ENCODE results near the gene STAC.
"Not testable (repeated sequence)": the region's sequence is repeated elsewhere in the genome, so short reads cannot be mapped to it uniquely, and the experiment has no call there.

Gene STAC

DNA sequence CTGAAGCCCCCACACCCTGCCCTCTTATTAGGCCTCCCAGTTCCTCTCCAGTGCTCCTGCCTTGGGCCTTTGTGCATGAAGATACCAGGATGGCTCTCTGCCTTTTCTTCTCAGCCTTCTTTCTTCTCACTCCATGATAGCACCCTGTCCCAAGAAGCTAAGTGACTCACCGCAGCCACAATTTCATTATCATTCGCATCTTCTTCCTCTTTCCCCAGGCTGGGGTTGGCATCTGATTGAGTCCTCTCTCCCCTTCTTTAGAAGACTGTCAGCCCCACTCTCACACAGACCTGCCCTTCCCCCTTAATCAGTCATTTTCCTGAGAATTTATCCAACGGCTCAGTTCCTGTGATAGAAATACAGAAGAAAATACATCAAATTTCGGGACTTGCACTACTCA lies 102.0 kb downstream of the STAC start:
- no peak for DNase-seq

DNA sequence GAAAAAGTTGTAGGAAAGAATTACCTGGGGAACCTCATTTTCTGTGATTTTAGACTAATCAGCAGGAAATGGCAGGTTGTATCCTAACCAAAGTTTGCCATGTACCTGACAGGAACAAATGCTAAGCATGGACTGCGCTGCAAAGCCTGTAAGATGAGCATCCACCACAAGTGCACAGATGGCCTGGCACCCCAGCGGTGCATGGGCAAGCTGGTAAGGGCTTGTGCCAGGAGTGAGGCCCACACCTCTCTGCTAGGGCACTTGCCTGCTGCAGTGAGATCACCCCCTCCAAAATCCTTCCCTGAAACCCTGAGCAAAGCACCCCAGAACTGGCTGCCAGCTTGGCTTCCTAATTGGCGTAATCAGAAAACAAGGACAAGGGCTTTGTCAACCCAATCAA lies 102.6 kb downstream of the STAC start:
- no peak for DNase-seq

DNA sequence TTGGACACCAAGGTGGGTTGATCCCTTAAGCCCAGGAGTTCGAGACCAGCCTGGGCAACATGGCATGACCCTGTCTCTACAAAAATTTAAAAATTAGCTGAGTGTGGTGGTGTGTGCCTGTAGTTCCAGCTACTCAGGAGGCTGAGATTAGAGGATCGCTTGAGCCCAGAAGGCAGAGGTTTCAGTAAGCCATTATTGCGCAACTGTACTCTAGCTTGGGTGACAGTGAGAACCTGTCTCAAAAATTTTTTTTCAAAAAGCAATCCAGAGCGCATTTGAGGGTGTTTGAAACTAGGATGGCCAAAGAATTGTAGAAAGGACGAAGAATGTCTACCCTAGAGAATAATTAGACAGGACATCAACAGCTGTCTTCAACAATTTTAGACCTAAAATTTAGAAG lies 103.4 kb downstream of the STAC start:
- DNase-seq = no peak

DNA sequence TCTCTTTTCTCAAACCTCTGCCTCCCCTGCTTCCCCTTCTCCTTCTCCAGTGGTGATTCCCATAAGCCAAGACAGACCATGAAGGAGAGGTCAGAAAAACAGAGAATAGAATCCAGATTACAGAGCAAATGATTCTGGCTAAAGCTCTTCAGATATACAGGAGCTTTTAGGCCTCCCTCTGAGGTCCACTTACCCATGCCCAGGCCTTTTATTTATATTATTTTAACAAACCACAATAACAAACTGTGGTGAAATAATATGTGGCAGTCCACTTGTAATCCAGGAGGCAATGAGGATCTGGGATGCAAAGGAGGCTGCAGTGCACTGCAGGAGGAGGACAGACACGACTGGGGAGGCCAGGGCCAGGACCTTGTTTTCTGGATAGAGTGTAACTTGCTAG lies 104.1 kb downstream of the STAC start:
- DNase-seq = no peak

DNA sequence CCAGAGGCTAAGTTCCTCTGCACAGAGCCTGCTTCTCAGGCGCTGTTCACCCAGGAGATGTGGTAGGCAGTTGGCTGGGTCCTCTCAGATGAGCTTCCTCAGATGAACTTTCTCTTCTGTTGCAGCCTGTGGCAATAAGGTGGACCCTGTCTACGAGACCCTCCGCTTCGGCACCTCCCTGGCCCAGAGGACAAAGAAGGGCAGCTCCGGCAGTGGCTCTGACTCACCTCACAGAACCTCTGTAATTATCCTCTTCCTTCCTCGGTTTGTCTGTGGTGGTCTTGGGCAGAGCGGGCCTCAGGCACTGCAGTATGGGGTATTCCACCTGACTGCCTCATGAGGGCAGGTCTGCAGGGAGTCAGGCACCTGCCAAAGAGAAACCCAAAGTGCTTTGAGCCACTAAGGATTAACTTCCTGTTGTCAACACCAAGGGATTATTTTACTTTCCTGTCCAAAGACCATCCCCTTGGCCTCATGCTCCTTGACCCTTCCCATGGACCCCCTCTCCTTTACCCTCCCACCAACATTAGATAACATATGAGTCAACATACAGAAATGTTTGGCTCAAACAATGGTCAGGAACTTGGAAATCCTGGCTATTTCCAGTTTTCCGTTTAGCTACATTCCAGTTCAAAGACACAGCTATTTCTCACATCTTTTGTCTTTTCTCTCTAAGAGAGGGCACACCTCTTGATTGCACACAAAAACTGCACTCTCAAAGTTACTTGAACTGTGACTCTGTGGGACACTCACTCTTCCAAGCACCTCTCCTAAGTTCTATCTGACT lies 105.9 kb downstream of the STAC start:
- no peak for DNase-seq

DNA sequence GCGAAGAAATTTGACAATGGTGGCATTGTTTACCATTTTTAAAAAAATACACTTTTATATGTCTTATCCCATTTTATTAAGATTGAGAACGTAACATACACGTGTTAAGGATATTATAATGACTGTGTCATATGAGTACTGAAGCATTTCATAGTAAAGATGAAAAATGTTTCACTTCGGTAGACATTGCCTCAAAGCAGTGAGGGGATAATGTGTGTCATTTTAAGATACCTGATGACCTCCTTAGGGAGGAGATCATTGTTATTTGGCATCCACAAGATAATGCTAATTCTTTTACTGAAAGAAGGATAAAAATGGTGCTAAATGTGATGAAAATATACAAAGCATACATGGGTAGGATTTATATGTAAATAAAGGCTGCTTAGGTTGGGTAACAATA lies 107.3 kb downstream of the STAC start:
- DNase-seq = no peak

DNA sequence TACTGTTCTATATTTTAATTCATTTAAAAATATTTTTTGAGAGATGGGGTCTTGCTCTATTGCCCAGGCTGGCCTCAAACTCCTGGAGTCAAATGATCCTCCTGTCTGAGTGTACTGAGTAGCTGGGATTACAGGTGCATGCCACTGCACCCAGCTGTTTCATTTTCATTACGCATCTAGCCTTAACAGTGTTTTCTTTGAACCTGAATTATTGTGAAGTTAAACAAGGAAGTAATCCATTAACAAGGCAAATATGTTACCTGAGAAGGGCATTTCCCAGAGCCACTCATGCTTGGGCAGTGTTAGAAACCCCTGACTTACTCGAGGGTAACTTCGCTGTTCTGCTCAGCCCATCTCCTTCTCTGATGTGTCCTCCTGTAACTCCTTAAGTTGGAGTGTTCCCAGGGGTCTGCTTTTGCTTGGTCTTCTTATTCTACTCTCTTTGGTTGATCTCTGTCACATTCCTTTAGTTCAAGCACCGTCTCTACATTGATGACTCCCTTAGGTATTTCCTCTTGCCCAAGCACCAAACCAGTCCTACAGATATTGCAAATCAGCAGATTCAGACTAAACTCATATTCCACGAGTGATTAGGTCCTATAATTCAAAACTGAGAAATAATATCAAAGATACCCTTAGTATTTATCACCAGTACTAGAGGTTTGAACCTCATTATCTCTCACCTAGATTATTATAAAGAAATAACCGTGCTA lies 107.9 kb downstream of the STAC start:
- no peak for DNase-seq

DNA sequence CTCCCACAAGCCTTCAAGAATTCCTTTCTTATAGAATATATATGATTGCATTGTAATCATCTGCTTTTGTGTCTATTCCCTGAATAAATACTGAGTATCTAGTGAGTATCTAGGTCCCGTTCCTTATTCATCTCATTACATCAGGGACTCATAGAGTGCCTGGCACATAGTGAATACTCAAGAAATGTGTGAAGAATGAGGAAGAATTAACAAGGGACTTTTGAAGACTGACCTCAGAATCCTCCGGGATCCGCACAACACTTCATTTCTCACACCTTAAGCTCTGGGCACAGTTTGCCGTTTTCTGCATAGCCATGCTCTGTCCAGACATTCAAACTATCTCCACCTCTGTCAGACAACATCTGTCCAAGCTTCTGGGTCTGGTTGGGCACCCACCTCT lies 108.8 kb downstream of the STAC start:
- no peak for DNase-seq

DNA sequence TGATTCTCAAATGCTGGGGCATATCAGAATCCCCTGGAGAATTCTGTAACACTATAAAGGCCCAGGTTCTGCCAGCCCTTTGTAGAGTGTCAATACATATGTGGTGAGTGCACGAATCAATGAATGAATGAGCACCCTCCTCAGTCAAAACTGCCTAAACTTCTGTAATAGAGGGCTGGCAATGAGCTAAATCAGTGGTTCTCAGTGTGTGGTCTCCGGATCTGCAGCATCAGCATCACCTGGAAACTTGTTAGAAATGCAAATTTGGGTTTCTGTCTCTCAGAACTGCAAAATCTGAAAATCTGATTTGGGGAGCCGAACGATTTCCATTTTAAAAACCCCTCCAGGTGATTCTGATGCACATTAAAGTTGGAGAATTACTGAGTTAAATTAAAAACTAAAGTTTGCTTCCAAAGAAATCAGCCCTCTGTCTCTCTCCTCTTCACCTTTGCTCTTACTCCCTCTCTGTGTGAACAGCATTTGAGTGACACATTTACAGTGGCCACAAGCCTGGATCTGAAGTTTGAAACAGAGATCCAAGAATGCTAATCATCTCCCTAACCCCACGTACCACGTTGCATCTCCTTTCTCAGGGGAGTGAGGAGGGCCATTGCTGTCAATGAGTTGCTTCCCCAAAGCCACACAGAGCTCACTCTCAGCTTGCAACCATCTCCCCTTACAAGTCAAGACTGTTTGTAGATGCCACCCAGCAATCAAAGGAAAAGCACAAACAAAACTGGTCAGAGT lies 109.5 kb downstream of the STAC start:
- DNase-seq = no peak

DNA sequence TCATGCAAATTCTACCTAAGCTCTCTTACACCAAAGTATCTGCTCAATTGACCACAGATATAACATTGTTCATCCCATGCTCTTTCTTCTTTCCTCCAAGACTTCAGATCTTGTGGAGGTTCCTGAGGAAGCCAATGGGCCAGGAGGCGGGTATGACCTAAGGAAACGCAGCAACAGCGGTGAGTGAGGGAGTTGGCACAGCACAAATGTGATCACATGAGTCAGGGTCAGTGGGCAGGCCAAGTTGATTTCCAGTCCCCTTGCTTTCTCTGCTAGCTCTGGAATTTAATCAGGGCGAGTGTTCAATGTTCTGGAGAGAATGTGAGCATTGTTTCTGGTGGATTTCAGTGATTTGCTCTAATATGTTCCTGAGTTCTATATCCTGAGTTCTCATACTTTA lies 112.7 kb downstream of the STAC start:
- DNase-seq = no peak

DNA sequence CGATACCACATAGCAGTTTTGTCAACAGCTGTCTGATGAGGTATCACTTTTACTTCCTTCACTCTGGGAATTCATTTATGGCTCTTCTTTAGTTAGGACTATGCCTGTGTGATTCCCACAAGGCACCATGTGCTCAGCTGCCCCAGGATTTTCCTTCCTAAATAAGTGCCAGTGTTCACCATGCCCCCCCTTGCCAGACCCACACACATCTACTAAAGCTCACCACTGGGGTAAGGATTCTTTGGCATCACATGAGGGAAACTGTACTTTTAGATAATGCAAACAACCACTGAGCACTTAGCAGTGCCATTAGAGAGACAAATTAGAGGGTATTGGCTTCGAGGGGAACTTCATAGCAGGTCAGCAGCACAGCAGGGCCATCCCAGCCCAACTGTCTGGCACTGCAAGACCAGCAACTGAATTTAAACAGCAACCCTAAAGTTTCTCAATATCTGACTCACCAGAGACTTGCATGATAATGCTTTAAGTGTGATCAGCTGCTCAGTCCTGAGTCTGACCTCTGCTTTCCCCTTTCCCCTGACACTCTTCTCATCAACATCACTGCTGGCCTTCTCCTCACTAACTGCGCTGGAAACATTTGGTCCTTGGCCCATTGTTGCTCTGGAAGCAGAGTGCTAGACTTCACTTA lies 114.3 kb downstream of the STAC start:
- DNase-seq = no peak

DNA sequence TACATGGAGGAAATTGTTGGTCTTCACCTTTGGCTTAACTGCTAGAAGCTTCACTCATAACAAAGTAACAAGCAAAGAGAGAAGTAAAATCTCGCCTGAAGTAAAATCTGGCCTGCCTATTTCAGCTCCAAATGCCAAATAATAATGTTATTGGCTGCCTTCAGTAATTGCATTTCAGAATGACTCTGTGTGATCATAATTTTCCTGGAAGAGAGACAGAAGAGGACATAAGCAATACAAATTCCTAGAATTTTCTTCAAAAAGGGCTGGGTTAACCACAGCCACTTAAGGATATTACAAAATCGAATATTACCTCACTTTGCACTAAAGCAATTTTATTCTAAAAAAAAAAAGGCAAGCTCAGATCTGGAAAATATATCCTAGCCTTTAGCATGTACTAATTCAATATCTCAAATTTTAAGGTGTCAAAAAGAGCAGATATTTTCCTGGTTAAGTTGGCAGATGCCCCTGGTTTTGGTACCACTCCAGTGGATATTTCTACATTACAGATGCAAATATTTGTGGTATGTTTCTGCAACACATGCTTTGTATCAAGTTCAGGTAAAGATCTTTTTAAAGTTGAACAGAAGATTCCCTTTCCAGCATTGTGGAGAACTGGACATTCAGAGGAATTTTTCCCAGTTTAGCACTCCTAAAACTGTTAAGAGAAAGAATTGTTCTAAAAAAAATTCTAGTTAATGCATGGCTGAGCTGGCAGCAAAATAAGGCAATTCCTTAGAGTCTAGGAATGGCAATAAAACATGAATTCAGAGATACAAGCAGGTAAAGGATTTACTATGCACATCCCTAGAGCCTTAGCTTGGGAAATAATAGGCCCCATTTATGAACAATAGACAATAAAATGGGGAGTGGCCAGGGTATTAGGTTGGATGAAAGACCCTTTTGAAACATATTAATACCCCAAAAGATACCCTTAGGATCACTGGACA lies 116.7 kb downstream of the STAC start:
- no peak for DNase-seq

DNA sequence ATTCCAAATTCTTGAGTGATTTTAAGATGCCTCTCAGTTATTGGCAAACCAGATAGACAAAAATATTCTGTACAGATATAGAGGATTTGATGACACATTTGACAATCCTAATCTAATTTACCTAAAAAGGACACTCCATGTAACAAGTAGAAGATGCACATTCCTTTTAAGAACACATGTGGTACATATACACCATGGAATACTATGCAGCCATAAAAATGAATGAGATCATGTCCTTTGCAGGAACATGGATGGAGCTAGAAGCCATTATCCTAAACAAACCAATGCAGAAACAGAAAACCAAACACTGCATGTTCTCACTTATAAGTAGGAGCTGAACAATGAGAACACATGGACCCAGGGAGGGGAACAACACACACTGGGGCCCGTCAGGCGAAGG lies 119.7 kb downstream of the STAC start:
- DNase-seq = not testable (repeated sequence)

DNA sequence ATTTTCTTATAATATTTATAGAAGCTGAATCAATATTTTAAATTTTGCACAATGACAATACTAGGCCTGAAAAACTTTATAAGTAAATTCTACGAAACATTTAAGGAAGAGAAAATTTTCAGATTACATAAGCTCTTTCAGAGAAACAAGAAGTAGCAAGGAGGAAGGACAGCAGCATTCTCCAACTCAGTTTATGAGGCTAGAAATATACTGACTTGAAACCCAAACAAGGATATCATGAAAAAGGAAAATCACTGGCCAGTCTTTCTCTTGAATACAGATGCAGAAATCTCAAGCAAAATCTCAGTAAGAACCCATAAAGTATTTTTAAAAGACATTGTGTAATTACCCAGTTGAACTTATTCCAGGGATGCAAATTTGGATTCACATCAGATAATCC lies 121.3 kb downstream of the STAC start:
- DNase-seq = no peak

DNA sequence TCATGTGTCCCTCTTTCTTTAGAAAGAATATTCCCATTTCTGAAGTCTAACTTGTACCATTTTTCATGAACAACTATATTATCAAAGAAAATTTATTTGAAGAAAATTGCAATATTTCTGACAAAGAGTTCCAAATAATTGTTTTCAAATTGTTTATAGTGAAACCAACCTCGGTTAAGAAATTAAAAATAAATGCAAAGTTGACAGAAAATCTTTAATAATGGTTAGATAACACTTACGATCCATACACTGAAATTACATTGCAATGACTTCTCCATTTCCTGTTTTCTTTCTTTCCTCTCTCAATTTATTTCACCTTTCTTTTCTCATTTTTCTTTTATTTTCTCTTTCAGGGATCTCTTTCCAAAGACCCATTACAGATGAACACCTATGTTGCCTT lies 125.1 kb downstream of the STAC start:
- DNase-seq = no peak

DNA sequence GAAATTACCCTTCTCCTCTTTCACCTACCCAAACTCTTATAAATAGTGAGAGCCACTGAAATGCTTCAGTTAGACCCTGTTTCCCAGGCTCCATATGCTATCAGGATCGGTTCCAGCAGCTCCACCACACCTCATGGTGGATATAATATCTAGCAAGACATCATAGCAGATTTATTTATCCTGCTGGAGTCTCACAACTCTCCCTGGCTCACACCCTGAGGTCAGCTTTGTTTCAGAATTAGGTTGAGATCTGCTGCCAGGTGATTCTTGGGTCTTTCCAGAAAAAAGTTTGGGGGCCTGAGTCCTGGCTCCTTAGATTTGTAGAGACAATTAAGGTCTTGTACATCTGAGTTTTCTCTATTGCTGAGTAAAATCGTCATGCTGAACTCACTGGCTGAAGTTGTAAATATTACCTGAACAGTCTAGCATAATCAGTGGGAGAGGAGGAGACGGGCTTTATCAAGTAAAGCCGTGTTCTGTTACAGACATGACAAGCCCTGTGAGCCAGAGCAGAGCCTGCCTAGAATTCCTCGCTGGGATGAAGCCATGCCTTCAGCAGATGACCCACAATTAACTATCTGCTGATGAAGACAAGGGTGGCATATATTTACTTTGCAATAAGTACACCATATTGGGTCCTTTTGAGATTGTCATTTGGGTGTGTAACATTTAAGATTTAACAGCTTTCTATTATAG lies 131.6 kb downstream of the STAC start:
- no peak for DNase-seq

DNA sequence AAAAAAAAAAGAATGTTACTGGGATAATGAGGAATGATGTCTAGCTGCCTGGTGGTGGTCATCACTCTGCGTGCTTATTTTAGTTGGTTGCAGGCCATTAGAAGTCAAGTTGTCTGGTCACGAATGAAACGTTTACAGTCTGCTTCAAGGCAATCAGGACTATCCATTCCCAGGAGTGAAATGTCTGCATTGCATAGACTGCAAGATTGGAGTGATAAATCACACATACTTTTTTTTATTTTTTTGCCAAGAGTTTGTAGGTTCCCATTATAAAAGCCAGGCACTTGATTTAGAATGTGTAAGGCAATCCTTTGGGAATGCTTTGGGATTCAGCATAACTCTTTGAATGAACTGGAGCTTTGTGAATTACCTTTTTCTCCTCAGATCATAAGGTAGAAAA lies 132.3 kb downstream of the STAC start:
- DNase-seq = no peak

DNA sequence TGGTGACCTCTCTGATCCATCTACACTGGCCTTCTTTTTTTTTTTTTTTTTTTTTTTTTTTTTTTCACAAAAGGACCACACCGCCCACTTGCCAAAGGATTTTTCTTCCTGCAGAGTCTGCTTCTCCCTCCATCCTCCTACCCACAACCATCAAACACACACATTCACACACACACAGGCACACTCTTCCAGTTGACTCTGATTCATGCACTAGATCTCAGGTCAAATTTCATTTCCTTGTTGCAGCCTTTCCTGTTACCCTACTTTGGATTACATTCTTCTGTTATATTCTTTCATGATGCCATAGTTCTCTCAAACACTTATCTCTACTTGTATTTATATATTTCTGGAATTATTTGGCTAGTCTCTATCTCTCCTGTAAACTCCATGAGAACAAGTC lies 133.9 kb downstream of the STAC start:
- no peak for DNase-seq

DNA sequence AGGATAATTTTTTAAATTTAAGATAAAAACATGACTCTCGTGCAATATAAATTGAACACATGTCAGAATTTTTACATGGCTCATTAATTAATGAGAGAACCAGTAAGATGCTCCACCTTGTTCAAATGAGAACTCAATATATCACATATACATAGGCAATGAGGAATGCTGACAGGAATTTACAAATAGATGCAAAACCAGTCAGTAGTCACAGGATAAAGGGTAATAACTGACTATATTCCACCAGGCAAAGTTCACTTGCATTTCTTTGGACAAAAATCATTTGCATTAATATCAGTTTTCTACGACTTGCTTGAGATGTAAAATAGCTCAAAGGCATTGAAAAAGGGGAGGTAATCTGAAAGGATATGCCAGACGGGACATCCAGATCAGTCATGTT lies 139.4 kb downstream of the STAC start:
- no peak for DNase-seq

DNA sequence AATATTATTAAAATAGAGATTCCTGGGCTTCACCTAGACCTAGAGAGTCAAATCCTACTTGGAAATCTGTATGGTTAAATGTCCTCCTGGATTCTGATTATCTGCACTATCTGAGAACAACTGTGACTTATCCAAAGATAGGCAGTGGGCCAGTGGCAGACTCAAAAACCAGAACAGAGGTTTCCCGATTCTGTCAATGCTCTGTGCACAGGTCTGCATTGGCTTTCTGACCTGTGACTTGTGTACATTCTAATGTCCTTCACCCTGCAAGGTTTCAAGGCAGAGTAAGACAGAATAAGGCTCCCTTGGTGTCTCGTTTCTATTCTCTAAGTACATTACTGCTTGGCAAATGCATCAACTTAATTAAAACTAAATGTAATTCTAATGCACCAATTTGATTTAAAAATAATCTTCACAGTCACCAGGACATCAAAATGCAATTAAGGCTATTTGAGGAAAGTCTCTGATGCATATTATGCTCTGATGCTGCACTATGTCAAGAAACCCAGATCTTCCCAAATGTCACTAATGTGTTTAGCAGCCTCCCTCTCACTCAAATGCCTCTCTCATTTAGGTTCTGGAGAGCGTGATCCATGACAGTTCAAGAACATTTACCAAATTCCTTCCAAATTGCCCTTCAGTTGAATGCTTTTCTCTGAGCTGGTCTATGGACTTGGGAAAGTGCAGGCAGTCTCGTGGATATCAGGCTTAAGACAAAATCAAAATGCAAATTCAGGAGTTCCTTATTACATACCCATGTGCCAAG lies 140.1 kb downstream of the STAC start:
- no peak for DNase-seq

DNA sequence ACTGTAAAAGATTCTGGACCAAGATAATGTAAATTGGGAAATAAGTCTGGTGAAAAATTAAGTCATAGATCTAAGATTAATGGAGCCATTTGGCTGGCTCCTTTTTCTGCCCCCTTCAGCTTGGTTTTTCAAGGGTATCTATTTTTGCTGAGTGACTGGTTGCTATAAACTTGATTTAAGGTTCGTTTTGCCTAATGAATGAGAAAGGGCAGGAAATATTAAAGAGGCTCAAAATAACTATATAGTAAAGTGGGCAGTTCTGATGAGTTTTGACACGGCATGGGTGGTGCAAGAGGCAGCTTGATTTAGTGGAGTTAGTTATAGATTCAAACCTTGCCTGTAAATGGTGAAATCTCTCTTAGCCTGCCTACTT lies 140.7 kb downstream of the STAC start:
- no peak for DNase-seq

Data from effector CD4-positive, alpha-beta T cell (primary cell).